Fibroblast of upper back skin (primary cell): ENCODE measurements around the gene CEP104.

Experiments used
- DNase-seq: peaks from one replicate; pipeline ENCODE4 v3.0.0-alpha.2; 2013

The CEP104 gene

DNA sequence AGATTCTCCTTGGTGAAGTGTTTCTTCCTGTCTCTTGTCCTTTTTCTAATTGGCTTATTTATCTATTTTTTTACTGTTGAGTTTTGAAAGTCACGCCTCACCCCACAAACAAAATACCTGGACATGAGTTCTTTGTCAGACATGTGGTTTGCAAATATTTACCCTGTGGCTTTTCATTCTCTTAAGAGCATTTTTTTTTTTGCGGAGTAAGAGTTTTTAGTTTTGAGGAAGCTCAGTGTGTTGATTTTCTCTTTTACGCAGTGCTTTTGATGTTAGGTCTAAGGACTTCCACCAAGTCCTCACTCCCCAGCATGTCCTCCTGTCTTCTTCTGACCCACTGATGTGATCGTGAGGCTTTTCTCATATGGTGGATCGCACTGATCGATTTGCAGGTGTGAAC lies 7.9 kb upstream of the CEP104 start:
- no peak for DNase-seq

DNA sequence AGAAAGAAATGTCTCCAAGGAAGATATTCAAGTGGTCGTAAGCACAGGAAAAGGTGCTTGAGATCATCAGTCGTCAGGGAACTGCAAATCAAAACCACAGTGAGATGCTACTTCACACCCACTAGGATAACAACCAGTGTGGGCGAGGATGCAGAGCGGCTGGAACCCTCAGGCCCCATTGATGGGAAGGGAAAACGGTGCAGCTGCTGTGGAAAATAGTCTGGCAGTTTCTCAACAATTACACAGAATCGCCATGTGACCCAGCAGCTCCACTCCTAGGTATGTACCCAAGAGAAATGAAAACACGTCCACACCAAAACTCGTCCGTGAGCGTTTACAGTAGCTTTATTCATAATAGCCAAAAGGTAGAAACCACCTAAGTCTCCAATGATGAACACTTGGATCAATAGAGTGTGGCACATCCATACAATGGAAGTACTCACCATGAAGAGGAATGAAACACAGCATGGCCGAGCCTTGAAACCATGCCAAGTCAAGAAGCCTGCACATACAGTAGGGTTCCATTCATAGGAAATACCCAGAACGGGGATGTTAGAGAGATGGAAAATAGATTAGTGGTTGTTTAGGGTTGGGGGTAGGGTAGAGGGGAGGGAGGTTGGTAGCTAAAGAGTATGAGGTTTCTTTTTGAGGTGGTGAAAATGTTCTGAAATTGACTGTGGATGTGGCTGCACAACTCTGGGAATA lies 6.4 kb upstream of the CEP104 start:
- no peak for DNase-seq

DNA sequence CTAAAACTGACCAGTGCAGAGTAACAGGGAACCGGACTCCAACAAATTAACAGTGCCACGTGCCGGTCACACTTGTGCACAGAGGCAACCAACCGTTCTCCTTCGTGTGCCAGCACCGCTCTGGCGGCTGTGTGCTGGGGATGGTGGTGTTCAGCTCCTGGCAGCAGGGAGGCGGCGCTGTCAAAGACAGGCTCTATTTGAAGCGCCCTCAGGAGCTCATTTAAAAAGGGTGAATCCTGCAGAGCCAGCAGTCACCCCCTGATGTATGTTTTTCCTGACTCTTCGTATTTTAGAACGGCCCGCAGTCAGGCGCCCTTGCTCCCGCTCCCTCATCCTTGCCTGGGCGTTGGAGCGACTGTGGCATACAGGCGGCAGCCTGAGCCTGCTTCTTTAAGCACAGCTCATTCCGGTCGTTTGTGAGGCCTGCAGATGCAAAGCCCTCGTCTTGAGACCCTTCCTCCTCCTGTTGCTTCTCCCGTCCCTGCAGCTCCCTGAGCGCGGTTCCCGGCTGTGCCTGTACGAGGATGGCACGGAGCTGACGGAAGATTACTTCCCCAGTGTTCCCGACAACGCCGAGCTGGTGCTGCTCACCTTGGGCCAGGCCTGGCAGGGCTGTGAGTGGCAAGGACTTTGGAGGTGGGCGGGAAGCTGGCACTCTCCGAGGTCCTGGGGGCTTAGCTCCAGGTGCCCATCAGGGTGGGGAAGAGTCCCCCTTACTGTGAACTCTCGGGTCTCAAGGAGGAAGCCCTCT lies 1.4 kb upstream of the CEP104 start:
- peak; percentile 21 for DNase-seq

DNA sequence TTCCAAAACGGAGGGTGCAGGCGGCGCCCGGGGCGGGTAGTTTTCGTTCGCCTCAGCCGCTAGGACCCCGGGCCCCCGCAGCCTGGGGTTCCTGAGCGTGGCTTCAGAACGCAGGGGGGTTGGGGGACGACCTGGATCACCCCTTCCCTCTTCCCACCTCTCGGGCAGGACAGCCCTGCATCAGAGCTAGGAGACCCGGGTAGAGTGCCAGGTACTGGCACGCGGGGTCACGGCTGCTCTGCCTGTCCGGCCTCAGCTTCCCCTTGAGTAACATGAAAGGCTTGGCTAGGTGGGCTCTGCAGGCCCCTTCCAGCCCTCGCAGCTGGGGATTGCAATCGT lies 749 bp upstream of the CEP104 start:
- no peak for DNase-seq

DNA sequence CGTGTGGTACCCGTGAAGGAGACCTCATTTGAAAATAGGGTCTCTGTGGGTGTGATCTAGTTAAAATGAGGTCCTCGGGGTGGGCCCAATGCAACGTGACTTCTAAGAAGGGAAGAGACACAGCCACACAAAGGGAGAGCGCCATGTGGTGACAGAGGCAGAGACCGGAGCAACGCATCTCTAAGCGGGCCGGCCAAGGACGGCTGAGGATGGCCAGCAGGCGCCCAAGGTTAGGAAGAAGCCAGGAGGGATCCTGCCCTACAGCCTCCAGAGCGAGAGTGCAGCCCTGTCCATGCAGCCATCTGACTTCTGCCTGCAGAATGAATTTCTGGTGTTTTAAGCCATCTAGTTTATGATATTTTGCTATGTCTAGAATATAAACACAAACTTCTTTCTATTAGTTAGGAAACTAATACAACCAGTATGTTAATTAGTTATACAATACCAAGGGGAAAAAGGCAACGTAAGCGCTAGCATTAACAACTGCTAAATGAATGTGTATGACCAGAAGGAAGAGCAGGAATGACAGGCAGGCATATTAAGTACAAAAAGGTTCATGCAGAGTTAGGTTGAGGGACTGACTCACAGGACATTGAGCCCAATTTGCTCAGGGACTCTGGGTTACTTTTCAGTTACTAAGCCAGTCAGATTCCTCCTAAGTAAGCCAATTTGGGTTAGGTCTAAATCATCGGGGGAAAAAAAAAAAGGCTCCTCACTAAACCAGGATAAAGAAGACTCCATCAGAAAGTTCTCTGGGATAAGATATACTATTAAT lies 4.1 kb downstream of the CEP104 start:
- DNase-seq = no peak

- no peak for DNase-seq
Measured at GRCh38 chr1:3852091-3852490, 4.9 kb downstream of the CEP104 start.

DNA sequence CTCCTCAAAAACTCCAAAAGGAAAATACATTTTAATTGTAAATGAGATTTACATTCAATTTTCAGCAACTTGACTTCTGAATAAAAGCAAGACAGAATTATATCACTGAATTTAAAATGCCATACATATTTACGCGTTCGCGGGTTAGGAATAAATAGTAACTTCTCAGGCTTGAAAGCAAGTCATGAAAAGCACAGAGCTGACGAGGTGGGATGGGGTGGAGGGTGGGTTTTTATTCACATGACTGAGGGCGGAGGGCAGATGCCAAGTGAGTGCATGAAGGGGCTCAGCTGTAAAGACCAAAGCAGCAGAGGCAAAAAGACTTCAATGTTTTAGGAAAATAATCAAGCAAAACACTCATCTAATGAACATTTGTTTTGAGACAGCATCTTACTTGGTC lies 5.7 kb downstream of the CEP104 start:
- no peak for DNase-seq

GRCh38 chr1:3850857-3851256 lies 6.2 kb downstream of the CEP104 start:
- DNase-seq = no peak

- no peak for DNase-seq
Measured at GRCh38 chr1:3847081-3847480, 9.9 kb downstream of the CEP104 start.

DNA sequence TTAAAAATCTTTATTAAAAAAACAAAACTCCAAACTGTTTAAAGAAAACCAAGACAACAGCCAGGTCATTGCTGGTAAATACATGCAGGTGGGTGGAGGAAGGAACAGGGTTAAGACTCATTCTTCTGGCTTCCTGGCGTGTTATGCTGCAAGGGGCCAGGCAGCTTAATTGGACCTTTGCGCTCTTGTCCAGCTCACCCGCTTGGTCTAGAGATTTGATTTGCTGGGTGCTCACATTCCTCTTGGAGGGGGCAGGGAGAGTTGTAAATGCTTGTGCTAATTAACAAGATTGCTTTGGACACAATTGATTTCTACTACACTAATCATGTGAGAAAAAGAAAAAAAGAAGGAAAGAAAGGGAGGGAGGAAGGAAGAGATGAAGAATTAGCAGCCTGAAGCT lies 10.5 kb downstream of the CEP104 start:
- no peak for DNase-seq

GRCh38 chr1:3842912-3843311 lies 14.1 kb downstream of the CEP104 start:
- no peak for DNase-seq

DNA sequence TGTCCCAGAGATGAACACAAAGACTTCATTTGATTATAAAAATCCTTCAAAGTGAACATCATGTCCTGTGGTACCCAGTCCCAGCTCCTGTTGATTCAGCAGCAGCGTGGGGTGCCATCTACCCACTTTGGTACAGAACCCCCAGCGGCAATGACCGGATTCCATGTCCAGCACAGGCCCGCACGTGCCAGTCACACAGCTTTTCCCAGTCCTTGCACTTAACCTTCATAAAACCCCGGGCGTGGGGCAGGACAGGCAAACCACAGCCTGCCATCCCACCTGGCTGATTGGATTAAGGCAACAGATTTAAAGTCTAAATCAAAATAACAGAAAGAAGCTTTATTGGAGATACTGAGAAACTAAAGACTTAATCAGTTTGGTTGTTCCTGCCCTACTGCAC lies 15.5 kb downstream of the CEP104 start:
- no peak for DNase-seq

DNA sequence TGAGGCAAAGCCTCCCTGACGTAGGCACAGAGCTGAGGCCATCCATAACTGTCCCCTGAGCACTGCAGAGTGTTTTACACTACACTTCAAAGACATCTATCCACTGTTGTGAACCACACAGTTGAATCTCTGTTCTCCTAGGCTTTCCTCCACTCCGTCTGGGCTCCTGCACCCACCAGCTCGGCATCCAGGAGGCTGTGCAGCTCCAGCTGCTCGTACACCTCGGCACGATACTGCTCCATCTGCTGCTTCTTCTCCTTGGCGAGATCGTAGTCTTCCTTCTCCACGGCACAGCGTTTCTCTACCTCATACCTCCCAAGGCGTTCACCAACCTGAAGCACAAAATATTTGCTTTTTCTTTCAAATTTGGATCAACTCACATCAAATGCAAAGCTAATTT lies 18.2 kb downstream of the CEP104 start:
- no peak for DNase-seq

GRCh38 chr1:3837685-3838084 lies 19.3 kb downstream of the CEP104 start:
- no peak for DNase-seq

GRCh38 chr1:3837200-3837599 lies 19.8 kb downstream of the CEP104 start:
- DNase-seq = no peak

GRCh38 chr1:3836421-3836820 lies 20.6 kb downstream of the CEP104 start:
- DNase-seq = no peak

DNA sequence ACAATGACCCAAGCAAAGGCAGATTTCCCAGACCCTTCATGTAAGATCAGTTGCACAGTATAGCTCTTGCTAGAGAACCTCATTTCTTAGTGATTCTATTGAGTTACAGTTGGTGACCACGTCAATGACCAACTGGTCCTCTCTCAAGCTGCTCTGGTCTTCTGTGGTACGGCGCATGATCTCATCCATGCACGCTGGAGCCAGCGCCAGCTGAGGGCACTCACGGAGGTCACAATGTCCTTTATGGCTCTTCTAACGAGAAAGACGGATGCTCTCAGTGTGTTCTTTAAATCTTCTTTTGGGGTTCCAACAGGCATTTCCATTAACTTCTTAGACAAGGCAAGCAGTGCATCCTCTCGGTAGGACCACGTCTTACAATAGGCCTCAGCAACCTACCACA lies 22.3 kb downstream of the CEP104 start:
- no peak for DNase-seq

GRCh38 chr1:3831689-3832088 lies 25.3 kb downstream of the CEP104 start:
- no peak for DNase-seq

- no peak for DNase-seq
Measured at GRCh38 chr1:3828391-3828790, 28.6 kb downstream of the CEP104 start.

- no peak for DNase-seq
Measured at GRCh38 chr1:3827813-3828307, 29.2 kb downstream of the CEP104 start.

DNA sequence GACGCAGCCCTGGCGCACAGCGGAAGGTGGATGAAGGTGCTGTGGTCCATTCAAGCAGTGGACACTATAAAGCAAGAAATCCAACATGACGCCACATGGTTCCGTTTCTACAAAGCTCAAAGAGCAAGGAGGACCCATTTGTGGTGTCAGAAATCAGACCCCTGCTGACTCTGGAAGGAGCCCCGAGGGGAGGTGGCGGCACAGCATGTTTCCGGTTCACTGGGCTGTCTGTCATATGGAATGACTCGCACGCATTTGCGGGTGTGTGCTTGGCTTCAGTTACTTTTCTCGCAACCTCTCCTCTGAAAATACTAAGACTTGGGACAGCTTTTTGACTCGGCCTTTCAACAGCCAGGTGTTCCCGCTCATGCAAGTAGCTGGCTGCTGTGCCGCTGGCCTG lies 31.7 kb downstream of the CEP104 start:
- no peak for DNase-seq

DNA sequence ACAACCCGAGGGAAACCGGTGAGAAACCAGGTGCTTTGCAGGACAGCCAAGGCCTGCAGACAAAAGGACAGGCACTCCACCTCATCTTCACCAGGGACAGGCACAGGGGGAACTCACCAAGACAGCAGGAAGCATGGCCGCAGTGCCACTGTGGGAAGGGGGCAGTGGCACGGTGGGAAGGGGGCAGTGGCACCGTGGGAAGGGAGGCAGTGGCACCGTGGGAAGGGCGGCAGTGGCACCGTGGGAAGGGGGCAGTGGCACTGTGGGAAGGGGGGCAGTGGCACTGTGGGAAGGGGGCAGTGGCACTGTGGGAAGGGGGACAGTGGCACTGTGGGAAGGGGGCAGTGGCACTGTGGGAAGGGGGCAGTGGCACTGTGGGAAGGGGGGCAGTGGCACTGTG lies 32.4 kb downstream of the CEP104 start:
- DNase-seq = no peak

- no peak for DNase-seq
Measured at GRCh38 chr1:3822421-3822820, 34.6 kb downstream of the CEP104 start.

GRCh38 chr1:3821908-3822307 lies 35.1 kb downstream of the CEP104 start:
- no peak for DNase-seq
